Activated CD4-positive, CD25-positive, alpha-beta regulatory T cell treated with anti-CD3 and anti-CD28 coated beads, Interleukin-2, amount 50 U/mL, for 72 hours (primary cell): ENCODE data around the gene CILP.
A peak's percentile ranks its signal among the peaks of the same experiment; 100 is the strongest.
"Not testable (repeated sequence)": the region's sequence is repeated elsewhere in the genome, so short reads cannot be mapped to it uniquely, and the experiment has no call there.

Experiments
- DNase-seq: peaks from one replicate; pipeline ENCODE4 v3.0.0; 2021

CILP gene

GRCh38 chr15:65210770-65211481 lies at the start of gene CILP:
CILP (minus strand) TSS chr15:65211473; CDS start chr15:65209755, 1,718 bp downstream.
- no peak for DNase-seq

GRCh38 chr15:65260968-65261367 lies 49.7 kb upstream of the CILP start:
- DNase-seq, result no peak

- no peak for DNase-seq
Measured at GRCh38 chr15:65259367-65259797, 48.1 kb upstream of the CILP start.

GRCh38 chr15:65258375-65259262 lies 47.3 kb upstream of the CILP start:
- DNase-seq, result no peak

GRCh38 chr15:65255486-65256140 lies 44.3 kb upstream of the CILP start:
- no peak for DNase-seq

- no peak for DNase-seq
Measured at GRCh38 chr15:65254758-65255157, 43.5 kb upstream of the CILP start.

GRCh38 chr15:65254356-65254755 lies 43.1 kb upstream of the CILP start:
- no peak for DNase-seq

GRCh38 chr15:65249641-65250040 lies 38.4 kb upstream of the CILP start:
- DNase-seq, result peak; percentile 37

GRCh38 chr15:65248511-65249255 lies 37.4 kb upstream of the CILP start:
- DNase-seq, result no peak

- no peak for DNase-seq
Measured at GRCh38 chr15:65246939-65247338, 35.7 kb upstream of the CILP start.

GRCh38 chr15:65246026-65246714 lies 34.9 kb upstream of the CILP start:
- no peak for DNase-seq

GRCh38 chr15:65245096-65245856 lies 34.0 kb upstream of the CILP start:
- DNase-seq, result no peak

GRCh38 chr15:65244638-65245037 lies 33.4 kb upstream of the CILP start:
- DNase-seq, result no peak

GRCh38 chr15:65236443-65236842 lies 25.2 kb upstream of the CILP start:
- not testable (repeated sequence) for DNase-seq

- DNase-seq, result no peak
Measured at GRCh38 chr15:65233696-65234095, 22.4 kb upstream of the CILP start.

GRCh38 chr15:65232520-65232919 lies 21.2 kb upstream of the CILP start:
- DNase-seq, result no peak

GRCh38 chr15:65231306-65231705 lies 20.0 kb upstream of the CILP start:
- DNase-seq, result no peak

GRCh38 chr15:65226901-65227300 lies 15.6 kb upstream of the CILP start:
- not testable (repeated sequence) for DNase-seq

- no peak for DNase-seq
Measured at GRCh38 chr15:65226221-65226620, 14.9 kb upstream of the CILP start.

- DNase-seq, result no peak
Measured at GRCh38 chr15:65223996-65224395, 12.7 kb upstream of the CILP start.

- no peak for DNase-seq
Measured at GRCh38 chr15:65222891-65223290, 11.6 kb upstream of the CILP start.
